ENCODE data around the gene RNF11. TPM values are rescaled to one million over a fixed set of nuclear protein-coding genes. Genes with fewer than 3 reads are reported as not detected.
"Not testable (repeated sequence)": the region's sequence is repeated elsewhere in the genome, so short reads cannot be mapped to it uniquely, and the experiment has no call there.

The RNF11 gene
- total RNA-seq, 2 experiments from 2014 or later = 36.2 to 37.5 TPM

GRCh38 chr1:51234721-51235425 lies 1.2 kb upstream of the RNF11 start:
- Mint-ChIP-seq H3K27ac (peak overlapping the region; percentile 97), H3K36me3 (peaks cover 2% of the 10 kb centered on the region), H3K4me3 (peak overlapping the region; percentile 98), H3K9me3 (no peaks in the 10 kb centered on the region), H3K4me1 (peaks cover 18% of the 10 kb centered on the region), H3K27me3 (no peaks in the 10 kb centered on the region)
- ATAC-seq (ENCODE audit: low read depth) (no peak), DNase-seq (no peak)
- POLR2A ChIA-PET = interaction anchor here (0.5 to 2.0 kb wide), 5 partner anchors 37 to 785 kb away, joined by 3 to 8 read pairs (median 4); no protein-coding TSS in a partner anchor

GRCh38 chr1:51236531-51237350 lies 668 bp downstream of the RNF11 start:
- Mint-ChIP-seq H3K36me3 (peaks cover 3% of the 10 kb centered on the region), H3K27me3 (no peaks in the 10 kb centered on the region), H3K4me1 (peaks cover 34% of the 10 kb centered on the region), H3K4me3 (no peak overlapping the region), H3K9me3 (no peaks in the 10 kb centered on the region), H3K27ac (no peak overlapping the region)
- ATAC-seq (ENCODE audit: low read depth) = peak; percentile 27
- DNase-seq = peak; percentile 70
- POLR2A ChIA-PET = interaction anchor here (0.7 to 2.0 kb wide), 9 partner anchors 11 to 618 kb away, joined by 3 to 8 read pairs (median 4); partner anchors contain the start of gene FAF1

- H3K4me1 Mint-ChIP-seq = peaks cover 36% of the 10 kb centered on the region
- no peak overlapping the region for H3K4me3 Mint-ChIP-seq
- peaks cover 3% of the 10 kb centered on the region for H3K36me3 Mint-ChIP-seq
- DNase-seq (no peak), ATAC-seq (ENCODE audit: low read depth) (no peak)
- H3K27me3 Mint-ChIP-seq = no peaks in the 10 kb centered on the region
- POLR2A ChIA-PET = interaction anchor here (2.0 kb wide), 1 partner anchor 21 kb away, joined by 5 read pairs; no protein-coding TSS in a partner anchor
- H3K27ac Mint-ChIP-seq = no peak overlapping the region
- no peaks in the 10 kb centered on the region for H3K9me3 Mint-ChIP-seq
Observed at GRCh38 chr1:51237351-51238033, 1.4 kb downstream of the RNF11 start.

GRCh38 chr1:51238034-51238403 lies 1.9 kb downstream of the RNF11 start:
- DNase-seq = no peak
- H3K9me3 Mint-ChIP-seq = no peaks in the 10 kb centered on the region
- POLR2A ChIA-PET = no interaction called here
- H3K36me3 Mint-ChIP-seq = peaks cover 5% of the 10 kb centered on the region
- H3K4me1 Mint-ChIP-seq = peaks cover 37% of the 10 kb centered on the region
- H3K27me3 Mint-ChIP-seq = no peaks in the 10 kb centered on the region
- H3K27ac Mint-ChIP-seq = no peak overlapping the region
- ATAC-seq (ENCODE audit: low read depth) = no peak
- no peak overlapping the region for H3K4me3 Mint-ChIP-seq

GRCh38 chr1:51240084-51240483 lies 4.0 kb downstream of the RNF11 start:
- H3K27me3 Mint-ChIP-seq = no peaks in the 10 kb centered on the region
- DNase-seq = no peak
- no peak overlapping the region for H3K4me3 Mint-ChIP-seq
- no peak for ATAC-seq (ENCODE audit: low read depth)
- H3K9me3 Mint-ChIP-seq = no peaks in the 10 kb centered on the region
- H3K36me3 Mint-ChIP-seq = peaks cover 11% of the 10 kb centered on the region
- H3K27ac Mint-ChIP-seq = no peak overlapping the region
- POLR2A ChIA-PET = no interaction called here
- H3K4me1 Mint-ChIP-seq = peaks cover 36% of the 10 kb centered on the region

GRCh38 chr1:51241119-51241518 lies 5.0 kb downstream of the RNF11 start:
- ATAC-seq (ENCODE audit: low read depth) = no peak
- Mint-ChIP-seq H3K36me3 (peaks cover 12% of the 10 kb centered on the region), H3K9me3 (no peaks in the 10 kb centered on the region), H3K4me3 (peak overlapping the region; percentile 15), H3K27me3 (no peaks in the 10 kb centered on the region), H3K27ac (no peak overlapping the region), H3K4me1 (peaks cover 30% of the 10 kb centered on the region)
- DNase-seq = no peak
- POLR2A ChIA-PET = no interaction called here

- POLR2A ChIA-PET = no interaction called here
- H3K4me1 Mint-ChIP-seq = peaks cover 43% of the 10 kb centered on the region
- H3K36me3 Mint-ChIP-seq = peaks cover 18% of the 10 kb centered on the region
- DNase-seq = no peak
- H3K4me3 Mint-ChIP-seq = no peak overlapping the region
- no peaks in the 10 kb centered on the region for H3K9me3 Mint-ChIP-seq
- no peaks in the 10 kb centered on the region for H3K27me3 Mint-ChIP-seq
- ATAC-seq (ENCODE audit: low read depth) = no peak
- H3K27ac Mint-ChIP-seq = no peak overlapping the region
Observed at GRCh38 chr1:51242546-51242945, 6.5 kb downstream of the RNF11 start.

- Mint-ChIP-seq H3K27ac (peak overlapping the region; percentile 44), H3K9me3 (no peaks in the 10 kb centered on the region), H3K36me3 (peaks cover 16% of the 10 kb centered on the region), H3K4me3 (no peak overlapping the region), H3K4me1 (peaks cover 24% of the 10 kb centered on the region), H3K27me3 (no peaks in the 10 kb centered on the region)
- POLR2A ChIA-PET = interaction anchor here (0.7 to 1.3 kb wide), 2 partner anchors 11 to 360 kb away, joined by 3 to 6 read pairs; partner anchors contain the start of gene RNF11
- DNase-seq (no peak), ATAC-seq (ENCODE audit: low read depth) (no peak)
Observed at GRCh38 chr1:51247022-51247421, 10.9 kb downstream of the RNF11 start.

GRCh38 chr1:51247499-51247898 lies 11.4 kb downstream of the RNF11 start:
- no peaks in the 10 kb centered on the region for H3K9me3 Mint-ChIP-seq
- H3K36me3 Mint-ChIP-seq = peaks cover 20% of the 10 kb centered on the region
- no peaks in the 10 kb centered on the region for H3K27me3 Mint-ChIP-seq
- no peak overlapping the region for H3K4me3 Mint-ChIP-seq
- POLR2A ChIA-PET = interaction anchor here (1.3 kb wide), 1 partner anchor 11 kb away, joined by 6 read pairs; the partner anchor contains the start of gene RNF11
- DNase-seq = no peak
- ATAC-seq (ENCODE audit: low read depth) = no peak
- H3K4me1 Mint-ChIP-seq = peaks cover 25% of the 10 kb centered on the region
- H3K27ac Mint-ChIP-seq = no peak overlapping the region

- no peak overlapping the region for H3K27ac Mint-ChIP-seq
- H3K36me3 Mint-ChIP-seq = peaks cover 15% of the 10 kb centered on the region
- H3K27me3 Mint-ChIP-seq = no peaks in the 10 kb centered on the region
- H3K9me3 Mint-ChIP-seq = no peaks in the 10 kb centered on the region
- peaks cover 24% of the 10 kb centered on the region for H3K4me1 Mint-ChIP-seq
- no peak overlapping the region for H3K4me3 Mint-ChIP-seq
- POLR2A ChIA-PET = no interaction called here
- ATAC-seq (ENCODE audit: low read depth) = no peak
- no peak for DNase-seq
Observed at GRCh38 chr1:51249445-51249844, 13.4 kb downstream of the RNF11 start.

GRCh38 chr1:51250729-51251128 lies 14.7 kb downstream of the RNF11 start:
- H3K36me3 Mint-ChIP-seq = peaks cover 12% of the 10 kb centered on the region
- ATAC-seq (ENCODE audit: low read depth); DNase-seq; H3K27ac Mint-ChIP-seq; POLR2A ChIA-PET; H3K9me3 Mint-ChIP-seq; H3K27me3 Mint-ChIP-seq; H3K4me3 Mint-ChIP-seq: not testable (repeated sequence)
- H3K4me1 Mint-ChIP-seq = peaks cover 22% of the 10 kb centered on the region

- H3K4me3 Mint-ChIP-seq, DNase-seq: not testable (repeated sequence)
Observed at GRCh38 chr1:51251165-51251564, 15.1 kb downstream of the RNF11 start.

GRCh38 chr1:51252366-51252765 lies 16.3 kb downstream of the RNF11 start:
- ATAC-seq (ENCODE audit: low read depth) (no peak), DNase-seq (no peak)
- POLR2A ChIA-PET = no interaction called here
- no peak overlapping the region for H3K27ac Mint-ChIP-seq
- no peaks in the 10 kb centered on the region for H3K27me3 Mint-ChIP-seq
- H3K36me3 Mint-ChIP-seq = peaks cover 7% of the 10 kb centered on the region
- no peaks in the 10 kb centered on the region for H3K9me3 Mint-ChIP-seq
- peaks cover 10% of the 10 kb centered on the region for H3K4me1 Mint-ChIP-seq
- no peak overlapping the region for H3K4me3 Mint-ChIP-seq

More at GRCh38 chr1:51251165-51251564, 15.1 kb downstream of the RNF11 start:
- H3K27me3 Mint-ChIP-seq; ATAC-seq (ENCODE audit: low read depth); POLR2A ChIA-PET; H3K27ac Mint-ChIP-seq; H3K9me3 Mint-ChIP-seq: not testable (repeated sequence)
- peaks cover 20% of the 10 kb centered on the region for H3K4me1 Mint-ChIP-seq
- peaks cover 13% of the 10 kb centered on the region for H3K36me3 Mint-ChIP-seq

Data from activated naive CD8-positive, alpha-beta T cell treated with anti-CD3 and anti-CD28 coated beads, Interleukin-2, amount 10 ng/mL, durations not matched to agents 7 days and 5 days (primary cell).